Neural progenitor cell (in vitro differentiated cells): ENCODE data around the gene C17orf114.

ENCODE experiments used
- EZH2 ChIP-seq: fragments of 200-600 bp; sonication (generic); IDR thresholded peaks from 2 replicates; pipeline ENCODE4 v1.6.1; 2017; ENCODE audit warnings: antibody characterized with exemption, mild to moderate bottlenecking, moderate library complexity
- EZH2phosphoT487 ChIP-seq: fragments of 200-600 bp; sonication (generic); IDR thresholded peaks from 2 replicates; pipeline ENCODE4 v1.6.1; 2017; ENCODE audit warnings: antibody characterized with exemption
- TF ChIP-seq, protein P1 (sequence below): fragments of 200-600 bp; sonication (generic); IDR thresholded peaks from 2 replicates; pipeline ENCODE4 v1.5.1; 2017; ENCODE audit warnings: antibody characterized with exemption, mild to moderate bottlenecking

DNA sequence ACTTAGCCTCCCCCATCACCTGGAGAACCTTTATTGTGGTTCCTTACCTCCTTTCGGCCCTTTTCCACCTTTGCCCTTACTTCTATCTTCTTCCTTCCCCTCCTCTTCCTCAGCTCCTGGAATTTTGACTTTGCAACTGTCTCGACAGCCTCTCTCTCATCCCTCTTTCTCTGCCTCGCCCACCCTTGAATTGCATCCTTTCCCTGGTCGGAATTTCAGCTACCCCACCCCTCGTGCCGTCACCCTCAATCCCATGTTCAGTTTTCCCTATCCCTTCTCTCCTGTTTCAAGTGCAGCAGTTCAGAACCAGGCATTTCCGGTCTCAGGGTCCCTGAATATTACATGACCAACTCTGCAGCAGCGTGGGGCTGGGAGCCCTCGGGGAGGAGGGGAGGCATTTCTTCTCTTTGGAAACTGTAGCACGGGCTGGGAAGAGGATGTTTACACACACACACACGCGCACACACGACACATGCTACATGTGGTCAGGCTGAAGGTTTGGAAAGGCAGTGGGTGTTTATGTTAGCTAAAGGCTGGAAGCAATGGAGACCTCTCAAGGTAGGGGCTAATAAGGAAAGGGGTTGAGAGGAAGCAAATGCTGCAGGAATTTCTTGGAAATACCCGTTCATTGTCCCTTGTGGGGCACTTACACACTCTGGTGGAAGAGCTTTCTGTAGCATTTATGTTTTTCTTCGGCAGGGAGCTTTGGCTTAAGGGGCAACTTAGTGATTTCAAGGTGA, 32.0 kb upstream of the C17orf114 start:
- TF ChIP-seq EZH2phosphoT487 (no peak), EZH2 (no peak)
- TF ChIP-seq, protein P1, sequence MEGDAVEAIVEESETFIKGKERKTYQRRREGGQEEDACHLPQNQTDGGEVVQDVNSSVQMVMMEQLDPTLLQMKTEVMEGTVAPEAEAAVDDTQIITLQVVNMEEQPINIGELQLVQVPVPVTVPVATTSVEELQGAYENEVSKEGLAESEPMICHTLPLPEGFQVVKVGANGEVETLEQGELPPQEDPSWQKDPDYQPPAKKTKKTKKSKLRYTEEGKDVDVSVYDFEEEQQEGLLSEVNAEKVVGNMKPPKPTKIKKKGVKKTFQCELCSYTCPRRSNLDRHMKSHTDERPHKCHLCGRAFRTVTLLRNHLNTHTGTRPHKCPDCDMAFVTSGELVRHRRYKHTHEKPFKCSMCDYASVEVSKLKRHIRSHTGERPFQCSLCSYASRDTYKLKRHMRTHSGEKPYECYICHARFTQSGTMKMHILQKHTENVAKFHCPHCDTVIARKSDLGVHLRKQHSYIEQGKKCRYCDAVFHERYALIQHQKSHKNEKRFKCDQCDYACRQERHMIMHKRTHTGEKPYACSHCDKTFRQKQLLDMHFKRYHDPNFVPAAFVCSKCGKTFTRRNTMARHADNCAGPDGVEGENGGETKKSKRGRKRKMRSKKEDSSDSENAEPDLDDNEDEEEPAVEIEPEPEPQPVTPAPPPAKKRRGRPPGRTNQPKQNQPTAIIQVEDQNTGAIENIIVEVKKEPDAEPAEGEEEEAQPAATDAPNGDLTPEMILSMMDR: no peak
